GM12878 (cell line): ENCODE results near the gene SLC12A2. TPM values are rescaled to one million over a fixed set of nuclear protein-coding genes. Genes with fewer than 3 reads are reported as not detected.

Source experiments
- EGR1 ChIP-seq, 2 experiments: IDR thresholded peaks; 1 replicate in 1 of 2; 2 replicates in 1 of 2; pipeline ENCODE4 v1.6.1; 2011 to 2012; ENCODE audit warnings: low read depth in 2 of 2, low read length in 2 of 2, borderline replicate concordance in 1 of 2, mild to moderate bottlenecking in 1 of 2, moderate library complexity in 1 of 2
- ELK1 ChIP-seq: IDR thresholded peaks from 2 replicates; pipeline ENCODE4 v1.6.1; 2012; ENCODE audit warnings: low read depth, low read length, improper control_type of control experiment
- EP300 ChIP-seq, 2 experiments: fragments of 150-350 bp in 1 of 2; IDR thresholded peaks; 2 replicates each; pipeline ENCODE4 v1.6.1; 2011 to 2012; ENCODE audit warnings: low read depth in 2 of 2, low read length in 2 of 2, borderline replicate concordance in 1 of 2, improper control_type of control experiment in 1 of 2, inconsistent platforms in 1 of 2; ENCODE audit not compliant: control insufficient read depth in 1 of 2
- FOS ChIP-seq: IDR thresholded peaks from 3 replicates; pipeline ENCODE4 v1.6.1; 2011; ENCODE audit warnings: borderline replicate concordance; ENCODE audit not compliant: insufficient read length; ENCODE audit errors: extremely low read depth
- FOXM1 ChIP-seq: IDR thresholded peaks from 2 replicates; pipeline ENCODE4 v1.6.1; 2012; ENCODE audit warnings: low read depth, mild to moderate bottlenecking, inconsistent platforms, low read length, moderate library complexity
- HDAC2 ChIP-seq: fragments of 200-600 bp; sonication (generic); IDR thresholded peaks from 2 replicates; pipeline ENCODE4 v1.6.1; 2017
- KAT2A ChIP-seq: conservative IDR thresholded peaks from 2 replicates; pipeline ENCODE4 v1.6.1; 2011; ENCODE audit warnings: low read depth, low read length; ENCODE audit not compliant: control insufficient read depth
- NR2C1 ChIP-seq: fragments of 450-650 bp; IDR thresholded peaks from 2 replicates; pipeline ENCODE4 v1.6.1; 2017; ENCODE audit warnings: antibody characterized with exemption, mild to moderate bottlenecking, moderate library complexity
- PKNOX1 ChIP-seq: fragments of 450-650 bp; IDR thresholded peaks from 2 replicates; pipeline ENCODE4 v1.6.1; 2016; ENCODE audit warnings: mild to moderate bottlenecking
- SIN3A ChIP-seq: IDR thresholded peaks from 2 replicates; pipeline ENCODE4 v1.6.1; 2012; ENCODE audit warnings: low read depth, low read length, improper control_type of control experiment
- SIX5 ChIP-seq: IDR thresholded peaks from 2 replicates; pipeline ENCODE4 v1.6.1; 2011; ENCODE audit warnings: mild to moderate bottlenecking, low read depth, low read length, moderate library complexity; ENCODE audit not compliant: severe bottlenecking
- SP1 ChIP-seq: IDR thresholded peaks from one replicate; pipeline ENCODE4 v1.6.1; 2011; ENCODE audit warnings: low read depth, low read length
- SUZ12 ChIP-seq: fragments of 200-600 bp; sonication (generic); IDR thresholded peaks from one replicate; pipeline ENCODE4 v1.6.1; 2018; ENCODE audit warnings: antibody characterized with exemption, mild to moderate bottlenecking; ENCODE audit not compliant: unreplicated experiment
- ZNF217 ChIP-seq: fragments of 450-650 bp; IDR thresholded peaks from 2 replicates; pipeline ENCODE4 v1.6.1; 2017; ENCODE audit warnings: antibody characterized with exemption, mild to moderate bottlenecking
- ZNF24 ChIP-seq: fragments of 450-650 bp; IDR thresholded peaks from 2 replicates; pipeline ENCODE4 v1.6.1; 2017; ENCODE audit warnings: antibody characterized with exemption, mild to moderate bottlenecking
- polyA plus RNA-seq, 11 experiments: library from polyadenylated mRNA; depleted of rRNA in 4 of 11; unstranded in 6 of 11; stranded (reverse) in 5 of 11; fragments of >200 nt; fragmentation: Nextera tagmentation in 4 of 11; fragmentation: Illumina TruSeq in 1 of 11; extraction: Ambion mirVana in 4 of 11; extraction: Trizol in 1 of 11; gene quantifications; 1 replicate in 1 of 11; 2 replicates in 10 of 11; pipeline versions ENCODE4 v1.2.1 to v1.2.3, GENCODE V29; 2011 to 2016; ENCODE audit warnings: inconsistent platforms in 2 of 11, missing spikeins in 2 of 11, low read depth in 1 of 11
- total RNA-seq, 4 experiments: library from RNA; depleted of rRNA in 3 of 4; stranded (reverse); fragments of >200 nt in 3 of 4; fragmentation: Illumina TruSeq in 1 of 4; extraction: Trizol in 1 of 4; gene quantifications; 2 replicates each; pipeline versions ENCODE4 v1.2.1 to v1.2.3, GENCODE V29; 2013 to 2021

SLC12A2 gene
- total and polyA plus RNA-seq, 10 of the 15 experiments (the other 5 are each of a cell fraction or from before 2014, with no cell fraction given): 5.1 to 21.8 (median 10.5) TPM

- TF ChIP-seq NR2C1 (no peak), ELK1 (peak; percentile 22; the same call in 1 of the 2 replicates), ZNF24 (0 out of 2 replicates have a peak, but pooled peaks have one; percentile 36), SUZ12 (no peak), EGR1 (IDR thresholded peaks at IDR 0.05; ENCODE audit: borderline replicate concordance in 1 of 2, low read depth in 2 of 2, low read length in 2 of 2) (peak; percentile 41 to 96), ZNF217 (no peak), HDAC2 (no peak), PKNOX1 (peak; percentile 64; the same call in 1 of the 2 replicates), FOS (no peak), SIX5 (no peak), FOXM1 (peak; percentile 61; the same call in 1 of the 2 replicates), SIN3A (peak; percentile 86; the same call in 1 of the 2 replicates), SP1 (peak; percentile 6), KAT2A (no peak), EP300 (IDR thresholded peaks at IDR 0.05; ENCODE audit: borderline replicate concordance in 1 of 2, control insufficient read depth in 1 of 2, low read depth in 2 of 2, low read length in 2 of 2) (peak in 1 of 2 experiments; percentile 6; a peak in 1 of 4 replicates)
Measured at GRCh38 chr5:128083033-128083810, at the start of gene SLC12A2 (continued).
